Caco-2 (cell line): ENCODE data around the gene SIK3. TPM values are rescaled to one million over a fixed set of nuclear protein-coding genes. Genes with fewer than 3 reads are reported as not detected.

Experiments
- BruUV-seq: library from RNA; stranded (reverse); fragments of 400-500 nt; replicated peaks from 2 replicates; lab custom pipeline; 2021; lab: Mats Ljungman, UMichigan
- CTCF ChIA-PET: fragments of 300-600 bp; sonication (Branson Sonifier 250); formaldehyde crosslinking; loops from one replicate; lab custom pipeline; 2022; ENCODE audit warnings: antibody characterized with exemption; lab: Charles Lee
- POLR2A ChIA-PET: fragments of 300-600 bp; sonication (Branson Sonifier 250); formaldehyde crosslinking; loops from one replicate; lab custom pipeline; 2022; ENCODE audit warnings: antibody characterized with exemption; lab: Charles Lee
- DNase-seq, 2 experiments: peaks; one replicate each; pipeline versions ENCODE4 v3.0.0 to v3.0.0-alpha.2; 2020 to 2022
- H3K27me3 ChIP-seq: replicated peaks from 2 replicates; pipeline ENCODE4 v1.6.0; 2011; ENCODE audit warnings: low read length; ENCODE audit not compliant: control insufficient read depth, insufficient read depth
- H3K36me3 ChIP-seq: 2 replicates; pipeline ENCODE4 v1.5.1; 2011; ENCODE audit warnings: low read length; ENCODE audit not compliant: control insufficient read depth, insufficient read depth
- H3K4me1 ChIP-seq: fragments of 250-450 bp; sonication (Bioruptor Pico); 2 replicates; pipeline ENCODE4 v1.5.1; 2020; ENCODE audit warnings: mild to moderate bottlenecking
- H3K4me3 ChIP-seq: 2 replicates; pipeline ENCODE4 v1.5.1; 2011; ENCODE audit warnings: low read depth, mild to moderate bottlenecking, control low read depth, low read length
- H3K9me3 ChIP-seq: fragments of 250-450 bp; sonication (Bioruptor Pico); 2 replicates; pipeline ENCODE4 v1.5.1; 2020; ENCODE audit warnings: mild to moderate bottlenecking, moderate library complexity
- H3K27ac Mint-ChIP-seq: one replicate; pipeline ENCODE4 v1.8.0; 2022; ENCODE audit warnings: mixed read lengths; ENCODE audit not compliant: unreplicated experiment
- H3K27me3 Mint-ChIP-seq: one replicate; pipeline ENCODE4 v1.8.0; 2022; ENCODE audit warnings: mixed read lengths; ENCODE audit not compliant: insufficient read depth, unreplicated experiment
- H3K36me3 Mint-ChIP-seq: one replicate; pipeline ENCODE4 v1.8.0; 2022; ENCODE audit warnings: mild to moderate bottlenecking, mixed read lengths; ENCODE audit not compliant: insufficient read depth, unreplicated experiment
- H3K4me1 Mint-ChIP-seq: one replicate; pipeline ENCODE4 v1.8.0; 2022; ENCODE audit warnings: low read depth, mixed read lengths; ENCODE audit not compliant: unreplicated experiment
- H3K4me3 Mint-ChIP-seq: one replicate; pipeline ENCODE4 v1.8.0; 2022; ENCODE audit warnings: mild to moderate bottlenecking, moderate library complexity, mixed read lengths; ENCODE audit not compliant: unreplicated experiment
- H3K9me3 Mint-ChIP-seq: one replicate; pipeline ENCODE4 v1.8.0; 2022; ENCODE audit warnings: mixed read lengths; ENCODE audit not compliant: unreplicated experiment
- intact Hi-C: fragments of 100-400 bp; cut with micrococcal nuclease; formaldehyde crosslinking; loops from one replicate; pipeline ENCODE4 v1.10.0; 2022; ENCODE audit not compliant: unreplicated experiment
- total RNA-seq: library from RNA; stranded (reverse); gene quantifications from 2 replicates; pipeline ENCODE4 v1.2.3, GENCODE V29; 2022
- TF ChIP-seq, protein P1 (sequence below), 2 experiments: fragments of 200-600 bp in 1 of 2; IDR thresholded peaks; 1 replicate in 1 of 2; 2 replicates in 1 of 2; pipeline versions ENCODE4 v1.5.1 to v1.8.0; 2011 to 2022; ENCODE audit warnings: antibody characterized with exemption in 1 of 2, control low read depth in 1 of 2, inconsistent platforms in 1 of 2, low read depth in 1 of 2, low read length in 1 of 2, mild to moderate bottlenecking in 1 of 2, moderate library complexity in 1 of 2; ENCODE audit not compliant: insufficient read depth in 1 of 2, severe bottlenecking in 1 of 2, unreplicated experiment in 1 of 2

SIK3 gene
- total RNA-seq, 1 experiment from 2014 or later: 65.7 TPM

DNA sequence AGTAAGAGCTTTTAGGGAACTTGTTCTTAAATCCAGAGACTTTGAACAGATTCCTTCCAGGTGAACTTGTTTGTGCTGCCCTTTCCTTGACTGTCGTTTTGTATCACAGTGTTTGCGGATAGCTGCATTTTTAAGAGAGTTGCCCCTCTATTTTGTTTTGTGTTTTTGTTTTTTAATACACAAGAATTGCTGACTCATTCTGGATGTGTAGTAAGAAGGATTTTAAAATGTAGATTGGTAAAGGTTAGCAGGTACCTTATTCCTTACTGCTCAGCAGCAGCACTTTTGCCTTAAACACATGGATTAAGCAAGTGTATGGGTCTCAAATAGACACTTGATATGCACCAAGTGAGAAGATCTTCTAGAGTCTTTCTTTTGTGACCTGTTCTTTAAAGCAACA, 297.6 kb downstream of the SIK3 start:
- H3K4me3 ChIP-seq: no peak overlapping the region
- BruUV-seq: no TSS peak
- CTCF ChIA-PET: interaction anchor here (1.7 kb wide), 1 partner anchor 29 kb away, joined by 4 read pairs; the partner anchor contains the start of gene APOC3

DNA sequence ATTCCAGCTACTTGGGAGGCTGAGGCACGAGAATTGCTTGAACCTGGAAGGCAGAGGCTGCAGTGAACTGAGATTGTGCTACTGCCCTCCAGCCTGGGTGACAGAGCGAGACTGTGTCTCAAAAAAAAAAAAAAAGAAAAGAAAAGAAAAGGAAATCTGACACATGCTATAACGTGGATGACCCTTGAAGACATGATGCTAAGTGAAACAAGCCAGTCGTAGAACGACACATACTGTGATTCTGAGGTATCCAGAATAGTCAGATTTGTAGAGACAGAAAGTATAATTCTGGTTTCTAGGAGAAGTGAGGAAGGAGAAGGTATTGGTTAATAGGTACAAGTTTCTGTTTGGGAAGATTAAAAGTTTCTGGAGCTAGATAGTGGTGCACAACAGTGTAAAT, 299.9 kb downstream of the SIK3 start:
- no peak for DNase-seq
- H3K4me1 Mint-ChIP-seq: peaks cover 9% of the 10 kb centered on the region
- peaks cover 7% of the 10 kb centered on the region for H3K9me3 ChIP-seq
- POLR2A ChIA-PET: no interaction called here
- H3K36me3 ChIP-seq: no peaks in the 10 kb centered on the region
- H3K27ac Mint-ChIP-seq: no peak overlapping the region
- CTCF ChIA-PET: no interaction called here
- H3K27me3 ChIP-seq: no peaks in the 10 kb centered on the region
- no peaks in the 10 kb centered on the region for H3K36me3 Mint-ChIP-seq
- H3K4me3 ChIP-seq: no peak overlapping the region
- TF ChIP-seq, protein P1, sequence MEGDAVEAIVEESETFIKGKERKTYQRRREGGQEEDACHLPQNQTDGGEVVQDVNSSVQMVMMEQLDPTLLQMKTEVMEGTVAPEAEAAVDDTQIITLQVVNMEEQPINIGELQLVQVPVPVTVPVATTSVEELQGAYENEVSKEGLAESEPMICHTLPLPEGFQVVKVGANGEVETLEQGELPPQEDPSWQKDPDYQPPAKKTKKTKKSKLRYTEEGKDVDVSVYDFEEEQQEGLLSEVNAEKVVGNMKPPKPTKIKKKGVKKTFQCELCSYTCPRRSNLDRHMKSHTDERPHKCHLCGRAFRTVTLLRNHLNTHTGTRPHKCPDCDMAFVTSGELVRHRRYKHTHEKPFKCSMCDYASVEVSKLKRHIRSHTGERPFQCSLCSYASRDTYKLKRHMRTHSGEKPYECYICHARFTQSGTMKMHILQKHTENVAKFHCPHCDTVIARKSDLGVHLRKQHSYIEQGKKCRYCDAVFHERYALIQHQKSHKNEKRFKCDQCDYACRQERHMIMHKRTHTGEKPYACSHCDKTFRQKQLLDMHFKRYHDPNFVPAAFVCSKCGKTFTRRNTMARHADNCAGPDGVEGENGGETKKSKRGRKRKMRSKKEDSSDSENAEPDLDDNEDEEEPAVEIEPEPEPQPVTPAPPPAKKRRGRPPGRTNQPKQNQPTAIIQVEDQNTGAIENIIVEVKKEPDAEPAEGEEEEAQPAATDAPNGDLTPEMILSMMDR (IDR thresholded peaks at IDR 0.05; ENCODE audit: insufficient read depth in 1 of 2, low read depth in 1 of 2, low read length in 1 of 2, severe bottlenecking in 1 of 2, unreplicated experiment in 1 of 2): no peak
- H3K4me1 ChIP-seq: peaks cover 22% of the 10 kb centered on the region
- intact Hi-C loops: no loop called here
- peaks cover 14% of the 10 kb centered on the region for H3K9me3 Mint-ChIP-seq
- no peak overlapping the region for H3K4me3 Mint-ChIP-seq
- no TSS peak for BruUV-seq
- no peaks in the 10 kb centered on the region for H3K27me3 Mint-ChIP-seq

More for the DNA sequence above, 297.6 kb downstream of the SIK3 start:
- Mint-ChIP-seq H3K4me1 (peaks cover 5% of the 10 kb centered on the region), H3K36me3 (no peaks in the 10 kb centered on the region), H3K27ac (no peak overlapping the region), H3K27me3 (no peaks in the 10 kb centered on the region), H3K4me3 (no peak overlapping the region), H3K9me3 (no peaks in the 10 kb centered on the region)
- DNase-seq: no peak
- TF ChIP-seq, protein P1 (IDR thresholded peaks at IDR 0.05; ENCODE audit: insufficient read depth in 1 of 2, low read depth in 1 of 2, low read length in 1 of 2, severe bottlenecking in 1 of 2, unreplicated experiment in 1 of 2): no peak
- no peaks in the 10 kb centered on the region for H3K27me3 ChIP-seq
- POLR2A ChIA-PET: no interaction called here
- no peaks in the 10 kb centered on the region for H3K36me3 ChIP-seq
- H3K4me1 ChIP-seq: peaks cover 17% of the 10 kb centered on the region
- peaks cover 7% of the 10 kb centered on the region for H3K9me3 ChIP-seq
- intact Hi-C loops: no loop called here

DNA sequence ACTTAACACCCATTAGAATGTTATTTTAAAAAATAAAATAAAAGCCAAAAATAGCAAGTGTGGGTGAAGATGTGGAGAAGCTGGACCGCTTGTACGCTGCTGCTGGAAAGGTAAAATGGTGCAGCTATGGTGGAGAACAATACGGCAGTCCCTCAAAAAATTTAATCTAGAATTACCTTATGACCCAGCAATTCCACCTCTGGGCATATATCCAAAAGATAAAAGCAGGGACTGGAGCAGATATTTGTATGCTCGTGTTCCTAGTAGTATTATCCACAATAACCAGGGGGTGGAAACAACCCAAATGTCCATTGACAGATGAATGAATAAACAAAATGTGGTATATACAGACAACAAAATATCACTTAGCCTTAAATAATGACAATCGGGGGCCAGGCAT, 300.4 kb downstream of the SIK3 start:
- Mint-ChIP-seq H3K9me3 (peaks cover 14% of the 10 kb centered on the region), H3K27ac (no peak overlapping the region), H3K27me3 (no peaks in the 10 kb centered on the region), H3K4me3 (no peak overlapping the region), H3K4me1 (peaks cover 15% of the 10 kb centered on the region), H3K36me3 (no peaks in the 10 kb centered on the region)
- H3K4me3 ChIP-seq: no peak overlapping the region
- no peaks in the 10 kb centered on the region for H3K36me3 ChIP-seq
- ChIA-PET POLR2A (no interaction called here), CTCF (no interaction called here)
- H3K9me3 ChIP-seq: peaks cover 7% of the 10 kb centered on the region
- no peaks in the 10 kb centered on the region for H3K27me3 ChIP-seq
- TF ChIP-seq, protein P1 (IDR thresholded peaks at IDR 0.05; ENCODE audit: insufficient read depth in 1 of 2, low read depth in 1 of 2, low read length in 1 of 2, severe bottlenecking in 1 of 2, unreplicated experiment in 1 of 2): no peak
- no peak for DNase-seq
- H3K4me1 ChIP-seq: peaks cover 28% of the 10 kb centered on the region
- no TSS peak for BruUV-seq
- intact Hi-C loops: no loop called here
